ENCODE results near the gene ZNF493.

ZNF493 gene

DNA sequence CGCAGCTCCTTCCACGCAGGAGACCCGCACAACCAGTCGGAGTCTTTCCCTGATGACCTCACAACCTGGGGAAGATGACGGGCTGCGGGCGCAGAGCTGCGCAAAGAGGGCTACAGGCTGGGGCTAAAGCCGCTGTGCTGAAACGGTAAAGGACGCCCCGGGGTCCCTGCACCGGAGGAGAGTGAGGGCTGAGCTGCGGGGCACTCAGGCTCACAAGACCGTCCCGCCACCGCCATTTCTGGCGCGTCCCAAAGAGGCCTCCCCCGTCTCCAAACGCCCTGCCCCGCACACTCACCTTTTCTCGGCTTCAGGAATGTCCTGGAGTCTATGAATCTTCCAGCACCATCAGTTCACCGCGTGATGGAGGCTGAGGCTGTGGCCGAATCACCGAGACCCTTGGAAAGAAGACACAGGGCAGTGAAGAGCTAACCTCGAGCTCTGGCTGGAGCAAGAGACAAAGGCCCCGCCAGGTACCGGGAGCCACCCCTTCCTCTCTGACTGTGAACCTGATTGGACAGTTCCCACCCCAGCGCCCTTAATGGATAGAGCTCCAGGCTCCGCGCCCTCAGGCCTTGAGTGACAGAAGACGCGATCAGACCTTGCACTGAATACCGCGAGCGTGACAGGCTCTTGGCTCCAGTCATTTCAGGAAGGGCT, 66.6 kb downstream of the ZNF493 start:
- DNase-seq, result peak; percentile 84

DNA sequence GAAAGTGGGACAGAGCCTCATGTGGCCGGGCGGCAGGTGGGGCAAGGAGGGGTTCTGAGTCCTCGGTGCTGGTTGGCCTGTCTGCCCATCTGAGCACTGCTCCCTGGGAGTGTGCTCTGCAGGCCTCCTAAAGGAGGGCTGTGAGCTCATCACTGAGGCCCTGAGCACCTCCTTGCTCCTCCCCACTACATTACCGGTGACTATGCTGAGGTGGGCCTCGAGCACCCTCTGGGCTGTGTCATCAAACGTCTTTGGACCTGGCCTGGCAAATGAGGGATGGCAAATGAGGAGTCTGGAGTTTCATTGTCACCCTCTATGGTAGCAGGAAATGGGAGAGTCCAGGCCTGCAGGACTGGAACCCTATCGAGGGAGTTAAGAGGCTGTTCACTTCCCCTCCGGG, 69.7 kb downstream of the ZNF493 start:
- no peak for DNase-seq

DNA sequence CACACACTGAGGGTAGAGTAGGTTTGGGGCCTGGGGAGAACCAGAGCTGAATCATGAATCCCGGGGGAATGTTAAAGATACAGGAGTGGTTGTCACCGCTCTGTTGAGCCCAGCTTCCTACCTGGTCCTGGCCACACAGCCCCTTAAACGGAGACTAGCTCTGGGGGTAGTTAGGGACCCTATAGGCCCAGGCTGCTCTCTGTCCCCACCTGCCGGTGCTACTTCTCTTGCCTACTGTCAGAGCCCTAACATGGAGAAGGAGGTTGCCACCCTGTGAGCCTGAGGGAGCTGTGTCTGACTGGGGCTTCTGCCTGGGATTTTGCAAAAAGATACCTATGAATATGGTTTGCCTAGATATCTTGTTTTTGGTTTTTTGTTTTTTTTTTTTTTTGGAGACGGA, 71.9 kb downstream of the ZNF493 start:
- no peak for DNase-seq

DNA sequence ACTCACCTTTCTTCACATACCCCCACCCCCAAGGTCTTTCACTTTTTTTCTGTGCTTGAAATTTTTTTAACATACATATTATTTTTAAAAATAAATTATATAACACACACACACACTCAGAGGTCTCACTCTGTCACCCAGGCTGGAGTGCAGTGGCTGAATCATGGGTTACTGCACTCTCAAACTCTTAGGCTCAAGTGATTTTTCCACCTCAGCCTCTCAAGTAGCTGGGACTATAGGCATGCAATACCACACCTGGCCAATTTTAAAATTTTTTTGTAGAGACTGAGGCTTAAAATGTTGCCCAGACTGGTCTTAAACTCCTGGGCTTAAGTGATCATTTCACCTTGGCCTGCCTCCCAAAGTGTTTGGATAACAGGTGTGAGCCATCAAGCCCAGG, 75.6 kb downstream of the ZNF493 start:
- no peak for DNase-seq

DNA sequence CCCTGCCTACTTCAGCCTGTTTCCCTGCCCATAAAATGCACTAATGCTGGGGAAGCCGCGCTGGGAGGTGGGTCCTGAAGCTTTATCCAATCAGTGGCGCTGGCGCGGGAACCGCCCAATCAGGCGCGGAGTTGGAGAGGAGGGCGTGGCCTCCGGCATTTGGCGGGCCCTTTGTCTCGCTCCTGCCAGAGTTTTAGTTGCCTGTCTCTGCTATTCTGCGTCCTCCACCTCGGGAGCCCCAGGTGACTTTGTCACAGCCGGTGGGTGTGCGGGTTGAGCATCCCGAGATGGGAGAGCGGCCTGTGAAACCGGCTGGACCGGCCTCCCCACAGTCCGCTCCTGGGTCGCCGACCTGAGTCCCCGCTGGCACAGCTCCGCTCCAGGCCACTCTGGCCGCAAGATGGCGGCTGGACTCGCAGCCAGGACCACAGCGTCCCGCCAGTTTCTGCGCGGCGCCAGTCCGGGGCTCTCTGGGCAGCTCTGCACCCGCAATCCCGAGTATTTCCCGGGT, 77.8 kb downstream of the ZNF493 start:
- peak; percentile 95 for DNase-seq

Data from femur (tissue), 1 donor.